Measurements from ENCODE around the gene TOX2.

DNA sequence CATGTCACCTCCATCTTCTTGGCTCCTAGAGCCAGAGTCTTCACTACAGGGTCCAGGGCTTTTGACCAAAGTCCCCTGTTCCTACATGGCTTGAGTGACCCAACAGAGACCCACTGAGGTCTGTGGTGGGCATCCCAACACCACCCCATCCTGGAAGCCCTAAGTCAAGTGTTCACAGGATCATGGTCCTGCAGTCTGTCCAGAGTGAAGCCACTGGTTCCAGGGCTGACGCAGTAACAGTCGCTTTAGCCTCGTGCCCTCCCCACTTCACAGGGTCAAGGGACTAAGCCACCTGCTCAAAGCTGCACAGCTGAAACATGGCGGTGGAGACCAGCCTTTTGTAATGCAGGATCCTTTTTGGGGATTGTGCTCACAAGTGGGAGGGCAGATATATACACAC lies 138.4 kb downstream of the TOX2 start:
- no peak for TF ChIP-seq POLR2A (IDR thresholded peaks at IDR 0.05)
- TF ChIP-seq, protein P1, sequence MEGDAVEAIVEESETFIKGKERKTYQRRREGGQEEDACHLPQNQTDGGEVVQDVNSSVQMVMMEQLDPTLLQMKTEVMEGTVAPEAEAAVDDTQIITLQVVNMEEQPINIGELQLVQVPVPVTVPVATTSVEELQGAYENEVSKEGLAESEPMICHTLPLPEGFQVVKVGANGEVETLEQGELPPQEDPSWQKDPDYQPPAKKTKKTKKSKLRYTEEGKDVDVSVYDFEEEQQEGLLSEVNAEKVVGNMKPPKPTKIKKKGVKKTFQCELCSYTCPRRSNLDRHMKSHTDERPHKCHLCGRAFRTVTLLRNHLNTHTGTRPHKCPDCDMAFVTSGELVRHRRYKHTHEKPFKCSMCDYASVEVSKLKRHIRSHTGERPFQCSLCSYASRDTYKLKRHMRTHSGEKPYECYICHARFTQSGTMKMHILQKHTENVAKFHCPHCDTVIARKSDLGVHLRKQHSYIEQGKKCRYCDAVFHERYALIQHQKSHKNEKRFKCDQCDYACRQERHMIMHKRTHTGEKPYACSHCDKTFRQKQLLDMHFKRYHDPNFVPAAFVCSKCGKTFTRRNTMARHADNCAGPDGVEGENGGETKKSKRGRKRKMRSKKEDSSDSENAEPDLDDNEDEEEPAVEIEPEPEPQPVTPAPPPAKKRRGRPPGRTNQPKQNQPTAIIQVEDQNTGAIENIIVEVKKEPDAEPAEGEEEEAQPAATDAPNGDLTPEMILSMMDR (IDR thresholded peaks at IDR 0.05) = no peak
- no peak for TF ChIP-seq POLR2AphosphoS5 (IDR thresholded peaks at IDR 0.05)

All from prostate gland (tissue), 2 donors.